Measurements from ENCODE around the gene TUBAL3.
A peak's percentile ranks its signal among the peaks of the same experiment; 100 is the strongest.

Gene TUBAL3

GRCh38 chr10:5346881-5347280 is 57.7 kb downstream of the TUBAL3 start:
- no peak for TF ChIP-seq CTCF (IDR thresholded peaks at IDR 0.05; ENCODE audit: control insufficient read depth, extremely low read depth, insufficient read depth)
- H3K4me3 ChIP-seq (ENCODE audit: low read depth, low read length), result no peak overlapping the region
- no peak for DNase-seq (ENCODE audit: low read depth)

- no peak for TF ChIP-seq CTCF (IDR thresholded peaks at IDR 0.05; ENCODE audit: control insufficient read depth, extremely low read depth, insufficient read depth)
- no peak overlapping the region for H3K4me3 ChIP-seq (ENCODE audit: low read depth, low read length)
- DNase-seq (ENCODE audit: low read depth), result no peak
Measured at GRCh38 chr10:5344746-5345145, 59.9 kb downstream of the TUBAL3 start.

GRCh38 chr10:5343979-5344378 is 60.6 kb downstream of the TUBAL3 start:
- no peak for DNase-seq (ENCODE audit: low read depth)
- TF ChIP-seq CTCF (IDR thresholded peaks at IDR 0.05; ENCODE audit: control insufficient read depth, extremely low read depth, insufficient read depth), result no peak
- H3K4me3 ChIP-seq (ENCODE audit: low read depth, low read length), result no peak overlapping the region

- H3K4me3 ChIP-seq (ENCODE audit: low read depth, low read length), result no peak overlapping the region
- 0 out of 2 replicates have a peak, but pooled peaks have one; percentile 12 for TF ChIP-seq CTCF (IDR thresholded peaks at IDR 0.05; ENCODE audit: control insufficient read depth, extremely low read depth, insufficient read depth)
- no peak for DNase-seq (ENCODE audit: low read depth)
Measured at GRCh38 chr10:5343561-5343960, 61.1 kb downstream of the TUBAL3 start.
